OCI-LY7 (cell line): Measurements from ENCODE around the gene CUL2.

Source experiments
- EZH2phosphoT487 ChIP-seq: fragments of 200-600 bp; sonication (generic); IDR thresholded peaks from 2 replicates; pipeline ENCODE4 v1.6.1; 2018; ENCODE audit warnings: low read depth, borderline replicate concordance, mild to moderate bottlenecking, mixed run types, antibody characterized with exemption, low read length, moderate library complexity, mixed read lengths
- TF ChIP-seq, protein P1 (sequence below): fragments of 200-600 bp; sonication (generic); conservative IDR thresholded peaks from 2 replicates; pipeline ENCODE4 v1.5.1; 2014; ENCODE audit warnings: mild to moderate bottlenecking, antibody characterized with exemption, low read length, moderate library complexity, mixed read lengths

DNA sequence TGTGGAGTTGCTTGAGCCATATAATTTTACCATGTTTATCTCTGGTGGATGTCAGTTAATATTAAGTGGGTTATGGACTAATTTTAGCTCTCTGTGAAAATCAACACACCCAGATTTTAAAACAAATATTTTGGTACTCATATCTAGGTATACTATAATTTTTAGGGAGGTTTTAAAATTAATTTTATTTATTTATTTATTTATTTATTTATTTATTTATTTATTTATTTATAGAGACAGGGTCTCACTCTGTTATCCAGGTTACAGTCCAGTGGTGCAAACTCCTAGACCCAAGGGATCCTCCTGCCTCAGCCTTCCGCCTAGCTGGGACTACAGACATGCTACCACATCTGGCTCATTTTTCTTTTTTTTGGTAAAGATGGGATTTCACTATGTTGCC lies 29.2 kb upstream of the CUL2 start:
- TF ChIP-seq, protein P1, sequence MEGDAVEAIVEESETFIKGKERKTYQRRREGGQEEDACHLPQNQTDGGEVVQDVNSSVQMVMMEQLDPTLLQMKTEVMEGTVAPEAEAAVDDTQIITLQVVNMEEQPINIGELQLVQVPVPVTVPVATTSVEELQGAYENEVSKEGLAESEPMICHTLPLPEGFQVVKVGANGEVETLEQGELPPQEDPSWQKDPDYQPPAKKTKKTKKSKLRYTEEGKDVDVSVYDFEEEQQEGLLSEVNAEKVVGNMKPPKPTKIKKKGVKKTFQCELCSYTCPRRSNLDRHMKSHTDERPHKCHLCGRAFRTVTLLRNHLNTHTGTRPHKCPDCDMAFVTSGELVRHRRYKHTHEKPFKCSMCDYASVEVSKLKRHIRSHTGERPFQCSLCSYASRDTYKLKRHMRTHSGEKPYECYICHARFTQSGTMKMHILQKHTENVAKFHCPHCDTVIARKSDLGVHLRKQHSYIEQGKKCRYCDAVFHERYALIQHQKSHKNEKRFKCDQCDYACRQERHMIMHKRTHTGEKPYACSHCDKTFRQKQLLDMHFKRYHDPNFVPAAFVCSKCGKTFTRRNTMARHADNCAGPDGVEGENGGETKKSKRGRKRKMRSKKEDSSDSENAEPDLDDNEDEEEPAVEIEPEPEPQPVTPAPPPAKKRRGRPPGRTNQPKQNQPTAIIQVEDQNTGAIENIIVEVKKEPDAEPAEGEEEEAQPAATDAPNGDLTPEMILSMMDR, result no peak
- no peak for TF ChIP-seq EZH2phosphoT487
